Muscle layer of colon (tissue), 2 donors: Measurements from ENCODE around the gene IDUA.

Source experiments
- H3K27ac ChIP-seq: one replicate; pipeline ENCODE4 v1.7.0; 2013; ENCODE audit warnings: low read depth, mild to moderate bottlenecking, low read length, moderate library complexity
- H3K27me3 ChIP-seq, 2 donors: one replicate each; pipeline ENCODE4 v1.7.0; 2013; ENCODE audit warnings: low read length in 2 of 2, mild to moderate bottlenecking in 2 of 2; ENCODE audit not compliant: insufficient read depth in 2 of 2, control insufficient read depth in 1 of 2
- H3K36me3 ChIP-seq: one replicate; pipeline ENCODE4 v1.7.0; 2013; ENCODE audit warnings: mild to moderate bottlenecking, low read length; ENCODE audit not compliant: insufficient read depth
- H3K4me1 ChIP-seq: one replicate; pipeline ENCODE4 v1.7.0; 2013; ENCODE audit warnings: mild to moderate bottlenecking, low read length; ENCODE audit not compliant: insufficient read depth
- H3K4me3 ChIP-seq, 2 donors: one replicate each; pipeline ENCODE4 v1.7.0; 2013; ENCODE audit warnings: low read length in 2 of 2, low read depth in 1 of 2, mild to moderate bottlenecking in 1 of 2, moderate library complexity in 1 of 2
- H3K9ac ChIP-seq: one replicate; pipeline ENCODE4 v1.7.0; 2013; ENCODE audit warnings: low read length
- H3K9me3 ChIP-seq: one replicate; pipeline ENCODE4 v1.7.0; 2013; ENCODE audit warnings: mild to moderate bottlenecking, low read length
- donor health status: abdominal sarcoma.
- donor health status: Adenocarcinoma of cecum.

Gene IDUA

DNA sequence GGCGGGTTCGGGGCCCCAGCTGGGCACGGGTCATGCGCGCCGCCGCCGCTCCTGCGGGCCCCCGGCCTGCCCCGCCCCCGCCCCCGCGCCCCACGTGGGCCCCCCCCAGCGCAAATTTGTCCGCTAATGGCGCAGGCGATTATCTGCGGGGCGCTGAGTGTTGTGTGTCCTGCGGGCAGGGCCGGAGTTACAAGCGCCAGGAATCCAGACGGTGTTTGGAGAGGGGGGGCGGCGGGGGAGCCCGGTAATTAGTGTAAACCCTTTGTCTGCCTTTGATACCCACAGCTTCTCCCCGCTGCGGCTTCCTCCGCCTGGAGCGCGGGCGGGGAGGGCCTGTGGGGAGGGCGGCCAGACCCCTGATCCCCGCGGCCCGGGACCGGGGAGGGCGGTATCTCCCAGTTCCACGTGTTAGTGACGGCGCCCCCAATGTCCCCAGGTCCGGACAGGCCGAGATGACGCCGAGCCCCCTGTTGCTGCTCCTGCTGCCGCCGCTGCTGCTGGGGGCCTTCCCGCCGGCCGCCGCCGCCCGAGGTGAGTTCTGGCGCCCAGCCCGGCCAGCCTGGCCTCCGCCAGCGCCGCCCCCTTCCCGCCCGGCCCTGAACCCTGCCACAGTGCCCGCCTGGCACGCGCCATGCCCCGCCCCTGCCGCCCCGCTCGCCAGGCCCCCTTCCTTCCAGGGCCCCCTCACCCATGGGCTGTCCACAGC, 25.3 kb downstream of the IDUA start:
- Histone ChIP-seq H3K4me1 (peaks cover 18% of the 10 kb centered on the region), H3K9me3 (no peaks in the 10 kb centered on the region), H3K9ac (no peak overlapping the region), H3K27me3 (peaks cover 11 to 16% of the 10 kb centered on the region in 2 donors), H3K4me3 (no peak overlapping the region), H3K36me3 (no peaks in the 10 kb centered on the region), H3K27ac (no peak overlapping the region)

- Histone ChIP-seq H3K36me3 (no peaks in the 10 kb centered on the region), H3K9me3 (no peaks in the 10 kb centered on the region), H3K9ac (no peak overlapping the region), H3K4me1 (peaks cover 16% of the 10 kb centered on the region), H3K4me3 (no peak overlapping the region), H3K27me3 (peaks cover 5 to 7% of the 10 kb centered on the region in 2 donors), H3K27ac (no peak overlapping the region)
Observed at GRCh38 chr4:1013225-1014073, 26.6 kb downstream of the IDUA start.

- Histone ChIP-seq H3K27ac (no peak overlapping the region), H3K9ac (no peak overlapping the region), H3K36me3 (no peaks in the 10 kb centered on the region), H3K27me3 (no peaks in the 10 kb centered on the region), H3K4me3 (no peak overlapping the region), H3K4me1 (peaks cover 8% of the 10 kb centered on the region), H3K9me3 (no peaks in the 10 kb centered on the region)
Observed at GRCh38 chr4:1014291-1015167, 27.7 kb downstream of the IDUA start.

DNA sequence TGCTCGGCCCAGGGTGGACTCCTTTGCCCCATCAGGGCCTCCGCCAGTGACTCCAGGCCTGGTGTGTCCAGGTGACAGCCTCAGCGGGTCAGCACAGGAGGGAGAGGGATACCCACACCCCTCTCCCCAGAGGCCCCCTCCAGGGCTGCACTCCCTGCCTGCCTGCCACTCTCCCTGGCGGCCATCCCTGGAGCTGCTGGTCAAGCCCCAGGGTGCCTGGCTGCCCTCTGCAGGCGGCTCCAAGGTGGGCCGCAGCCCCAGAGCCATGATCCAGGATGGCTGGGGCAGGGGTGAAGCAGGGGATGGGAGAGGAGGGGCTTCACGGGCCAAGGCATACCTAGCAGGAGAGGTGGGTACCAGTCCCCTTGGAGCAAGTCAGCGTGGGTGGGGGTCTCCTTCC, 28.3 kb downstream of the IDUA start:
- H3K9me3 ChIP-seq: no peaks in the 10 kb centered on the region
- no peaks in the 10 kb centered on the region for H3K27me3 ChIP-seq
- H3K27ac ChIP-seq: no peak overlapping the region
- peaks cover 7% of the 10 kb centered on the region for H3K4me1 ChIP-seq
- no peak overlapping the region for H3K4me3 ChIP-seq
- no peaks in the 10 kb centered on the region for H3K36me3 ChIP-seq
- no peak overlapping the region for H3K9ac ChIP-seq

DNA sequence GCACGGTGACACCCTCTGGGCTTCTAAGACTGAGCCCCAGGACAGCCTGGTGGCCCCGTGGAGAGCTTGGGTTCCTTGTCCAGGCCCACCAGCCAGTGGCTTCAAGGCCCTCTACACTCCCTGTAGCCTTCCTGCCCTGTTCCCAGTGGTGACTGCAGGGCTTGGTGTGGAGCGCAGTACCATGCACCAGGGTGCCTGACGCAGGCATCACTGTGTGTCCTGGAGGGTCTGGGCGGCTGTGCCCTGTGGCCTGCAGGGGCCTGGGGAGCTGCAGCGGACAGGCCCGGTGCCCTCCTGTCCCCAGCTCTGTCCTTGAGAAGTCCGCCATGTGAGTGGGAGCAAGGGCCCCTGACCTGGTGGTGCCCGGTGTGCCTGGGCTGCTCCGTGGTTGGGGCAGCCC, 28.9 kb downstream of the IDUA start:
- H3K36me3 ChIP-seq: no peaks in the 10 kb centered on the region
- H3K27ac ChIP-seq: no peak overlapping the region
- no peak overlapping the region for H3K4me3 ChIP-seq
- H3K9me3 ChIP-seq: no peaks in the 10 kb centered on the region
- no peak overlapping the region for H3K9ac ChIP-seq
- peaks cover 2% of the 10 kb centered on the region for H3K4me1 ChIP-seq
- H3K27me3 ChIP-seq: no peaks in the 10 kb centered on the region

GRCh38 chr4:1017211-1017610, 30.4 kb downstream of the IDUA start:
- H3K9ac ChIP-seq: no peak overlapping the region
- no peaks in the 10 kb centered on the region for H3K9me3 ChIP-seq
- no peaks in the 10 kb centered on the region for H3K4me1 ChIP-seq
- H3K27me3 ChIP-seq: no peaks in the 10 kb centered on the region
- H3K4me3 ChIP-seq: no peak overlapping the region
- no peak overlapping the region for H3K27ac ChIP-seq
- no peaks in the 10 kb centered on the region for H3K36me3 ChIP-seq

DNA sequence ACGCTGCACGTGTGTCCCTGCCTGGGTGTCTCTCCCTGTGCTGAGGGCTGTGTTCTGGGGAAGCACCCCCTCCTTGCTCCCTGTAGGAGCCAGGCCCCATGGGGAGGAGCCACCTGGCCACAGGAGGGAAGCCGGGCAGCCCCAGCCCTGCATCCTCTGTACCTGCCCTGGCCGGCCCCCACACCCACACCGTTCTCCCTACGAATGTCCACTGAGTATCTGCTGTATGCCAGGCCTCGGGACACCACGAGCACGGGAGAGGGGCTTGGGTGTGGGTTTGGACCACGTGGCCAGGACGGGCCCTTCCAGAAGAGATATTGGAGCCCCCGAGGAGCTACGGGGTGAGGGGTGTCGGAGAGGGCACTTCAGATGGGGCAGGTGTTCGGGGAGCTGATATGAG, 30.9 kb downstream of the IDUA start:
- Histone ChIP-seq H3K4me3 (no peak overlapping the region), H3K9ac (no peak overlapping the region), H3K4me1 (no peaks in the 10 kb centered on the region), H3K36me3 (no peaks in the 10 kb centered on the region), H3K9me3 (no peaks in the 10 kb centered on the region), H3K27ac (no peak overlapping the region), H3K27me3 (no peaks in the 10 kb centered on the region)

GRCh38 chr4:1018147-1019020, 31.5 kb downstream of the IDUA start:
- Histone ChIP-seq H3K9ac (no peak overlapping the region), H3K36me3 (no peaks in the 10 kb centered on the region), H3K4me3 (no peak overlapping the region), H3K9me3 (no peaks in the 10 kb centered on the region), H3K27me3 (no peaks in the 10 kb centered on the region), H3K4me1 (no peaks in the 10 kb centered on the region), H3K27ac (no peak overlapping the region)

DNA sequence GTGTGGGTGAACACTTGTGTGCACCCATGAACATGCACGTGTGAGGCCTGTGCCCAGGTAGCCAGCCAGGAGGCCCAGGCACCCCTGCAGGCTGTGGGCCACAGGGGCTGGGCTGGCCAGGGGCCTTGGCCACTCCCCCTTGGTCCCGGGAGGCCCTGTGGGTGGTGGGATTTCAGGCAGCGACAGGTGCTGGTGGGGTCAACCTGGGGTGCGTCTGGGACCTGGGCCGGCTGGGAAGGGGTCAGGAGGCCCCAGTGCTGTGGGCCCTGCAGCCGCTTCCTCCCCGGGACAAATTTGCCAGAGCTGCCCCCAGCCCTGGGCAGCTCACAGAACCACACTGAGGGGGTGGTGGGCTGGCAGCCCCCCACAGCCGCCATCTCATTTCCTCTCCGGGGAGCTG, 32.5 kb downstream of the IDUA start:
- no peak overlapping the region for H3K27ac ChIP-seq
- no peaks in the 10 kb centered on the region for H3K36me3 ChIP-seq
- H3K27me3 ChIP-seq: no peaks in the 10 kb centered on the region
- H3K4me1 ChIP-seq: no peaks in the 10 kb centered on the region
- H3K4me3 ChIP-seq: no peak overlapping the region
- H3K9ac ChIP-seq: no peak overlapping the region
- H3K9me3 ChIP-seq: no peaks in the 10 kb centered on the region

- Histone ChIP-seq H3K9ac (no peak overlapping the region), H3K4me3 (no peak overlapping the region), H3K9me3 (no peaks in the 10 kb centered on the region), H3K27me3 (no peaks in the 10 kb centered on the region), H3K4me1 (no peaks in the 10 kb centered on the region), H3K36me3 (no peaks in the 10 kb centered on the region), H3K27ac (no peak overlapping the region)
Observed at GRCh38 chr4:1019729-1020470, 33.1 kb downstream of the IDUA start.
